ENCODE data around the gene BIRC7. TPM values are rescaled to one million over a fixed set of nuclear protein-coding genes. Genes with fewer than 3 reads are reported as not detected.

BIRC7 gene
- total and polyA plus RNA-seq, 10 donors, result 0.40 to 2.9 (median 1.2) TPM; not detected in 2

GRCh38 chr20:63202021-63202420, 33.7 kb upstream of the BIRC7 start:
- H3K36me3 ChIP-seq, result peaks cover 0 to 100% (median 69%) of the 10 kb centered on the region in 6 donors
- TF ChIP-seq POLR2A (IDR thresholded peaks at IDR 0.05) (no peak), POLR2AphosphoS5 (IDR thresholded peaks at IDR 0.05) (peak in 2 of 3 donors; percentile 22 to 66)
- intact Hi-C loops (cut with DNase I; ENCODE audit: low total_unique reads), result no loop called here

DNA sequence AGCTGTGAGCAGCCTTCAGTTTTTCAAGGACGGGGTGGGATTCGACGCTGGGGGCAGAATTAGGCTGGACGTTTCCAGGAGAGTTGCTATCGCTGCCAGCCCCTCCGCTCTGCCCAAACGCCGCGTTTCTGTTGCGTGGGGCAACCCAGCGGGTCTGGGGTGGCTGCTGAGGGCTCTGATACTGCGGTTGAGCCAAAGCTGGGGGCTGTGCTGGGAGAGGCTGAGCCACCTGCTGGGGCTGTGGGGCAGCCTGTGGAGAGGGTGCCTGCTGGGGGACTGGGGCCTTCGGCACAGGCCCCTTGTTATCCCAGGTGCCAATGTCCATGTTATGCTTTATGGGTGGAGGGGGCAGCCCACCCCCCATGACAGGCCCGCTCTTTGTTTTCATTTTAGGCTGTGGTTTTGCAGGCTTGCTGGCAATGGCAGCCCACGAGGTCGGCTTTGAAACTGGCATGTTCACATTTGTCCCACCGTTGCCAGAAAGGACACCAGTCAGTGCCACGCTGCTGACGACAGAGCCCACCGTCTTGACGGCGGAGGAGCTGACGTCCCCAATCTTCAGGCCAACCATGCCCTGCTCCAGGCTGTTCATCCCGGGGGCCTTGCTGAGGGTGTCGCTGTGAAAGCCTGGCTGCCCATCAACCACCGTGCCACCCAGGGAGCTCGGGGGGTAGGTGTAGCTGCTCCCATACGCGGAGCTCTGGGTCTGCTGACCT, 32.7 kb upstream of the BIRC7 start:
- TF ChIP-seq POLR2AphosphoS5 (IDR thresholded peaks at IDR 0.05) (peak in 1 of 3 donors; percentile 53), POLR2A (IDR thresholded peaks at IDR 0.05) (no peak)
- TF ChIP-seq, protein P1, sequence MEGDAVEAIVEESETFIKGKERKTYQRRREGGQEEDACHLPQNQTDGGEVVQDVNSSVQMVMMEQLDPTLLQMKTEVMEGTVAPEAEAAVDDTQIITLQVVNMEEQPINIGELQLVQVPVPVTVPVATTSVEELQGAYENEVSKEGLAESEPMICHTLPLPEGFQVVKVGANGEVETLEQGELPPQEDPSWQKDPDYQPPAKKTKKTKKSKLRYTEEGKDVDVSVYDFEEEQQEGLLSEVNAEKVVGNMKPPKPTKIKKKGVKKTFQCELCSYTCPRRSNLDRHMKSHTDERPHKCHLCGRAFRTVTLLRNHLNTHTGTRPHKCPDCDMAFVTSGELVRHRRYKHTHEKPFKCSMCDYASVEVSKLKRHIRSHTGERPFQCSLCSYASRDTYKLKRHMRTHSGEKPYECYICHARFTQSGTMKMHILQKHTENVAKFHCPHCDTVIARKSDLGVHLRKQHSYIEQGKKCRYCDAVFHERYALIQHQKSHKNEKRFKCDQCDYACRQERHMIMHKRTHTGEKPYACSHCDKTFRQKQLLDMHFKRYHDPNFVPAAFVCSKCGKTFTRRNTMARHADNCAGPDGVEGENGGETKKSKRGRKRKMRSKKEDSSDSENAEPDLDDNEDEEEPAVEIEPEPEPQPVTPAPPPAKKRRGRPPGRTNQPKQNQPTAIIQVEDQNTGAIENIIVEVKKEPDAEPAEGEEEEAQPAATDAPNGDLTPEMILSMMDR (IDR thresholded peaks at IDR 0.05 in 8 of 11, conservative IDR thresholded peaks at IDR 0.05 in 3 of 11), result no peak
- WGBS, 5 donors, result 92 to 99% (median 95%) methylated on average over 25 to 29 of the region's 29 CpGs
- no peaks in the 10 kb centered on the region for H3K27me3 ChIP-seq (replicated peaks in 1 of 7)
- H3K27ac ChIP-seq, result no peak overlapping the region
- intact Hi-C loops (cut with DNase I; ENCODE audit: low total_unique reads), result no loop called here
- no peaks in the 10 kb centered on the region for H3K9me3 ChIP-seq
- peaks cover 0 to 54% (median 20%) of the 10 kb centered on the region in 6 donors for H3K4me1 ChIP-seq
- H3K36me3 ChIP-seq, result peaks cover 0 to 100% (median 75%) of the 10 kb centered on the region in 6 donors
- H3K4me3 ChIP-seq, result no peak overlapping the region
- no peak for DNase-seq

More at GRCh38 chr20:63202021-63202420, 33.7 kb upstream of the BIRC7 start:
- H3K4me1 ChIP-seq, result peaks cover 0 to 63% (median 24%) of the 10 kb centered on the region in 6 donors
- no peak overlapping the region for H3K27ac ChIP-seq
- WGBS, 5 donors, result 90 to 92% (median 91%) methylated on average over 17 of the region's 17 CpGs
- DNase-seq, result no peak
- no peaks in the 10 kb centered on the region for H3K9me3 ChIP-seq
- H3K4me3 ChIP-seq, result no peak overlapping the region
- no peaks in the 10 kb centered on the region for H3K27me3 ChIP-seq (replicated peaks in 1 of 7)

GRCh38 chr20:63204362-63204761, 31.3 kb upstream of the BIRC7 start:
- Histone ChIP-seq H3K4me3 (no peak overlapping the region), H3K27ac (no peak overlapping the region), H3K4me1 (peaks cover 0 to 54% (median 16%) of the 10 kb centered on the region in 6 donors), H3K9me3 (no peaks in the 10 kb centered on the region), H3K27me3 (replicated peaks in 1 of 7) (no peaks in the 10 kb centered on the region), H3K36me3 (peaks cover 0 to 100% (median 87%) of the 10 kb centered on the region in 6 donors)
- DNase-seq, result no peak
- TF ChIP-seq POLR2AphosphoS5 (IDR thresholded peaks at IDR 0.05) (no peak), POLR2A (IDR thresholded peaks at IDR 0.05) (no peak)
- TF ChIP-seq, protein P1 (IDR thresholded peaks at IDR 0.05 in 8 of 11, conservative IDR thresholded peaks at IDR 0.05 in 3 of 11), result no peak
- intact Hi-C loops (cut with DNase I; ENCODE audit: low total_unique reads), result no loop called here
- 87 to 97% (median 92%) methylated on average over 5 of the region's 5 CpGs for WGBS, 5 donors

DNA sequence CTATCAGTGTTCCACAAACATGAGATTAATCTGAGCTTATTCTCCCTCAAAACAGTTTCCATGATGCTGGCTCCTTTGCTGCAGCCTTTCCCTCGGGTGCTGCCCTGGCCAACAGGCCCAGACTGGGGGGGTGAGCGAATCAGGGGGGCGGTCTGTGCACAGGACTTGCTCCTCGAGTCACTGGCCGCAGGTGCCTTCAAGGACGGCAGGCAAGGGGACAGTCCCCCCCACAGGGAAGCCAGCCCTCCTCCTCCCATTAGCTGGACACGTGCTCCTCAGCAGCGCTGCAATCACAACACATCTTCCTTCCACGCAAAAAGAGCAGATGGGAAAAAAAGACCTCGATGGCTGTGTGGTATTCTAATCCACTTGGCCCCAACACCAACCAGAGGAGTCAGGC, 29.8 kb upstream of the BIRC7 start:
- Histone ChIP-seq H3K4me1 (peaks cover 0 to 54% (median 18%) of the 10 kb centered on the region in 6 donors), H3K4me3 (no peak overlapping the region), H3K36me3 (peaks cover 0 to 100% (median 93%) of the 10 kb centered on the region in 6 donors), H3K9me3 (no peaks in the 10 kb centered on the region), H3K27me3 (replicated peaks in 1 of 7) (no peaks in the 10 kb centered on the region), H3K27ac (no peak overlapping the region)
- DNase-seq, result no peak
- TF ChIP-seq, protein P1 (IDR thresholded peaks at IDR 0.05 in 8 of 11, conservative IDR thresholded peaks at IDR 0.05 in 3 of 11), result no peak
- TF ChIP-seq POLR2A (IDR thresholded peaks at IDR 0.05) (no peak), POLR2AphosphoS5 (IDR thresholded peaks at IDR 0.05) (no peak)
- 83 to 91% (median 85%) methylated on average over 10 of the region's 10 CpGs for WGBS, 5 donors
- intact Hi-C loops (cut with DNase I; ENCODE audit: low total_unique reads), result no loop called here
